K562 (cell line): ENCODE data around the gene NRSN2. TPM values are rescaled to one million over a fixed set of nuclear protein-coding genes. Genes with fewer than 3 reads are reported as not detected.

Experiments
- ATAC-seq: fragments of 200-7000 bp; cut with Tn5 transposase; 3 replicates; pipeline ENCODE4 v1.9.1; 2020; ENCODE audit warnings: moderate library complexity
- BruUV-seq: library from RNA; stranded (reverse); fragments of 400-500 nt; replicated peaks from 2 replicates; lab custom pipeline; 2021; lab: Mats Ljungman, UMichigan
- CTCF ChIA-PET: fragments of 300-600 bp; formaldehyde crosslinking; extraction: SDS; loops from one replicate; lab custom pipeline; 2021; ENCODE audit warnings: low intra/inter-chr PET ratio; lab: Yijun Ruan, JAX
- POLR2A ChIA-PET: fragments of 300-600, 350-650 bp; sonication (Branson Sonifier 250); formaldehyde crosslinking; extraction: SDS; loops from one replicate; lab custom pipeline; 2021; ENCODE audit warnings: antibody characterized with exemption, inconsistent platforms; lab: Yijun Ruan, JAX
- DNase-seq, 4 experiments: peaks; one replicate each; pipeline versions ENCODE4 v3.0.0 to v3.0.0-alpha.2; 2011 to 2018; ENCODE audit warnings: low spot score in 3 of 4, mixed read lengths in 3 of 4; ENCODE audit errors: extremely low read depth in 1 of 4
- FAIRE-seq: peaks from 2 replicates; lab custom pipeline; 2011; peaks lifted over from hg19 to GRCh38; lab: Jason Lieb, UNC
- H2AFZ ChIP-seq: 2 replicates; pipeline ENCODE4 v1.6.0; 2011; ENCODE audit warnings: low read depth, low read length, control low read depth, inconsistent platforms
- H3K27ac ChIP-seq: fragments of 200-600 bp; 3 replicates; pipeline ENCODE4 v1.8.0; 2011; ENCODE audit warnings: low read depth, mild to moderate bottlenecking, control low read depth, inconsistent platforms, low read length, moderate library complexity, mixed read lengths; ENCODE audit errors: extremely low read depth
- H3K27me3 ChIP-seq, 2 experiments: fragments of 300-600 bp in 1 of 2; 2 replicates in 1 of 2; 3 replicates in 1 of 2; pipeline versions ENCODE4 v1.6.0 to v1.8.0; 2011; ENCODE audit warnings: inconsistent platforms in 2 of 2, low read length in 2 of 2, mild to moderate bottlenecking in 1 of 2, mixed read lengths in 1 of 2, moderate library complexity in 1 of 2; ENCODE audit not compliant: control insufficient read depth in 2 of 2, insufficient read depth in 2 of 2
- H3K36me3 ChIP-seq: fragments of 300-600 bp; 3 replicates; pipeline ENCODE4 v1.8.0; 2011; ENCODE audit warnings: mild to moderate bottlenecking, low read length, inconsistent platforms; ENCODE audit not compliant: control insufficient read depth, insufficient read depth
- H3K4me1 ChIP-seq, 2 experiments: fragments of 200-600 bp in 1 of 2; replicated peaks in 1 of 2; 2 replicates in 1 of 2; 3 replicates in 1 of 2; pipeline versions ENCODE4 v1.5.1 to v1.8.0; 2011; ENCODE audit warnings: inconsistent platforms in 2 of 2, low read length in 2 of 2, mild to moderate bottlenecking in 1 of 2, mixed read lengths in 1 of 2, moderate library complexity in 1 of 2; ENCODE audit not compliant: control insufficient read depth in 2 of 2, insufficient read depth in 2 of 2
- H3K4me2 ChIP-seq: 2 replicates; pipeline ENCODE4 v1.6.1; 2011; ENCODE audit warnings: low read length, control low read depth, inconsistent platforms, mixed read lengths; ENCODE audit not compliant: insufficient read depth
- H3K4me3 ChIP-seq: fragments of 200-600 bp; sonication (generic), shearing (Covaris generic); 2 replicates; pipeline ENCODE4 v1.5.1; 2016; ENCODE audit warnings: control low read depth, inconsistent platforms
- H3K79me2 ChIP-seq: fragments of 200-600 bp; 3 replicates; pipeline ENCODE4 v1.8.0; 2011; ENCODE audit warnings: low read length, inconsistent platforms; ENCODE audit not compliant: control insufficient read depth, insufficient read depth
- H3K9ac ChIP-seq, 2 experiments: 2 replicates each; pipeline versions ENCODE4 v1.6.0 to v1.6.1; 2011; ENCODE audit warnings: low read depth in 2 of 2, low read length in 2 of 2, control low read depth in 1 of 2, inconsistent platforms in 1 of 2, mild to moderate bottlenecking in 1 of 2, mixed read lengths in 1 of 2; ENCODE audit not compliant: insufficient read depth in 1 of 2
- H3K9me1 ChIP-seq: one replicate; pipeline ENCODE4 v1.6.0; 2011; ENCODE audit warnings: inconsistent platforms, mild to moderate bottlenecking, low read length, moderate library complexity; ENCODE audit not compliant: control insufficient read depth, insufficient read depth
- H3K9me3 ChIP-seq: replicated peaks from 2 replicates; pipeline ENCODE4 v1.5.1; 2011; ENCODE audit warnings: low read depth, low read length, inconsistent platforms; ENCODE audit not compliant: control insufficient read depth, insufficient read depth
- H4K20me1 ChIP-seq: replicated peaks from 2 replicates; pipeline ENCODE4 v1.6.1; 2011; ENCODE audit warnings: low read length, inconsistent platforms, mixed read lengths; ENCODE audit not compliant: control insufficient read depth, insufficient read depth
- MED1 ChIP-seq: sonication (generic); formaldehyde crosslinking; IDR thresholded peaks from 2 replicates; pipeline ENCODE4 v1.8.1; 2023; ENCODE audit warnings: missing genetic modification reagents, borderline replicate concordance
- MGA ChIP-seq: fragments of 450-650 bp; IDR thresholded peaks from 2 replicates; pipeline ENCODE4 v1.6.1; 2016; ENCODE audit warnings: mild to moderate bottlenecking, moderate library complexity
- PTRF ChIP-seq: fragments of 450-650 bp; IDR thresholded peaks from 2 replicates; pipeline ENCODE4 v1.6.1; 2016; ENCODE audit warnings: mild to moderate bottlenecking, missing genetic modification characterization, missing compliant biosample characterization
- TCFL5 ChIP-seq: fragments of 250-450 bp; sonication (Bioruptor Pico); conservative IDR thresholded peaks from 2 replicates; pipeline ENCODE4 v1.6.1; 2021; ENCODE audit warnings: mild to moderate bottlenecking, moderate library complexity, matching md5 sums
- WGBS: fragments of 100-300 bp; shearing (Covaris generic); methylation state at CpG from one replicate; pipeline ENCODE4 v1.1.6; 2016; ENCODE audit warnings: low coverage, mixed read lengths; ENCODE audit not compliant: insufficient coverage; ENCODE audit errors: missing lambda C conversion rate; 5-methylcytosine and 5-hydroxymethylcytosine counted together
- in situ Hi-C: fragments of 300-500 bp; cut with MboI; formaldehyde crosslinking; loops from 4 replicates; pipeline ENCODE4 v1.15.0; 2018; ENCODE audit warnings: inconsistent platforms, mixed read lengths
- intact Hi-C: fragments of 100-400 bp; cut with micrococcal nuclease; formaldehyde crosslinking; loops from 2 replicates; pipeline ENCODE4 v1.14.2; 2022
- polyA plus RNA-seq, 8 experiments: library from polyadenylated mRNA; depleted of rRNA in 4 of 8; stranded (reverse) in 5 of 8; unstranded in 3 of 8; fragments of >200 nt; fragmentation: Nextera tagmentation in 2 of 8; fragmentation: Illumina TruSeq in 1 of 8; extraction: Ambion mirVana in 2 of 8; extraction: Trizol in 1 of 8; gene quantifications; 2 replicates each; pipeline versions ENCODE4 v1.2.1 to v1.2.3, GENCODE V29; 2011 to 2014; ENCODE audit warnings: inconsistent platforms in 1 of 8, missing spikeins in 1 of 8
- total RNA-seq, 7 experiments: library from RNA; depleted of rRNA in 6 of 7; stranded (reverse); fragments of >200 nt in 6 of 7; fragmentation: Illumina TruSeq in 2 of 7; extraction: Trizol in 2 of 7; gene quantifications; 2 replicates each; pipeline versions ENCODE4 v1.2.1 to v1.2.3, GENCODE V29; 2011 to 2021; ENCODE audit warnings: low replicate concordance in 1 of 7

NRSN2 gene
- total and polyA plus RNA-seq, 9 of the 15 experiments (the other 6 are each of a cell fraction or from before 2014, with no cell fraction given), result 7.5 to 29.7 (median 11.1) TPM

GRCh38 chr20:403582-403957, 56.7 kb downstream of the NRSN2 start:
- no peak overlapping the region for H3K4me3 ChIP-seq
- H3K9ac ChIP-seq, result no peak overlapping the region
- H3K4me1 ChIP-seq, result peaks cover 19 to 38% of the 10 kb centered on the region in 2 experiments
- H3K9me1 ChIP-seq, result no peaks in the 10 kb centered on the region
- H3K36me3 ChIP-seq, result no peaks in the 10 kb centered on the region
- no peak overlapping the region; the same call in 2 of the 3 replicates for H3K27ac ChIP-seq
- FAIRE-seq (no peak), DNase-seq (no peak)
- 0 out of 2 replicates have a peak, but pooled peaks cover 3% of the 10 kb centered on the region for H3K9me3 ChIP-seq
- no peak overlapping the region for H2AFZ ChIP-seq
- POLR2A ChIA-PET, result interaction anchor here (1.5 kb wide), 1 partner anchor 21 kb away, joined by 3 read pairs; no protein-coding TSS in a partner anchor
- no peaks in the 10 kb centered on the region for H4K20me1 ChIP-seq
- H3K79me2 ChIP-seq, result peaks cover 5% of the 10 kb centered on the region
- TF ChIP-seq MGA, result no peak
- 0 out of 2 replicates have a peak, but pooled peaks have one; percentile 31 for TF ChIP-seq MED1 (CRISPR knock-in tag)
- TF ChIP-seq TCFL5, result no peak
- TF ChIP-seq PTRF (tag), result 0 out of 2 replicates have a peak, but pooled peaks have one; percentile 13
- TF ChIP-seq, all 486 proteins: peak for 2
- no peak for ATAC-seq
- Histone ChIP-seq H3K27me3 (no peaks in the 10 kb centered on the region), H3K4me2 (no peak overlapping the region)
- 100% methylated on average over 3 of the region's 3 CpGs for WGBS
- no TSS peak for BruUV-seq
- CTCF ChIA-PET, result no interaction called here
- in situ Hi-C loops, result no loop called here
- intact Hi-C loops, result loop anchor here (5.0 kb wide), 1 partner anchor 59 kb away; the partner anchor contains the start of gene TBC1D20
